Heart left ventricle (tissue), 13 donors: Measurements from ENCODE around the gene COBL.

Experiments
- POLR2A ChIP-seq, 2 donors: fragments of 450-650 bp; IDR thresholded peaks; one replicate each; pipeline ENCODE4 v1.6.1; 2017; ENCODE audit warnings: antibody characterized with exemption in 2 of 2, mild to moderate bottlenecking in 2 of 2, moderate library complexity in 2 of 2
- TF ChIP-seq, protein P1 (sequence below), 12 donors: fragments of 200-600 bp; sonication (generic) in 4 of 12; IDR thresholded peaks; one replicate each; pipeline versions ENCODE4 v1.5.0 to v1.8.0; 2018 to 2022; ENCODE audit warnings: antibody characterized with exemption in 12 of 12, mild to moderate bottlenecking in 5 of 12
- donor health status: ischemic (EF 13 %, LVEDD 7.1; RV severe dilation, severe dysfunction).
- donor health status: DM: no; HTN: yes; CAD: no.
- donor health status: DM: no; HTN: no; CAD: no.
- donor health status: ischemic (EF 25% LVEDD 6.9; RV normal size, moderate dysfunction).
- donor health status: ischemic (EF 25% LVEDD 5.7; RV mildly dilated, moderate dysfunction).
- donor health status: ischemic (EF 35%, LVEDD 5.7; RV mildly dilated, moderate dysfunction).
- donor health status: nonischemic (EF 11% LVEDD 7.7; RV severe dilation, severe dysfunction).
- donor health status: DM: yes; HTN: yes; CAD: no.
- donor health status: PGD.
- donor health status: ischemic (EF 29% LVEDD 5.4; RV normal size, mild dysfunction).
- donor health status: nonischemic (EF 23%, LVEDD 6.1; RV moderate dilation, normal function).

DNA sequence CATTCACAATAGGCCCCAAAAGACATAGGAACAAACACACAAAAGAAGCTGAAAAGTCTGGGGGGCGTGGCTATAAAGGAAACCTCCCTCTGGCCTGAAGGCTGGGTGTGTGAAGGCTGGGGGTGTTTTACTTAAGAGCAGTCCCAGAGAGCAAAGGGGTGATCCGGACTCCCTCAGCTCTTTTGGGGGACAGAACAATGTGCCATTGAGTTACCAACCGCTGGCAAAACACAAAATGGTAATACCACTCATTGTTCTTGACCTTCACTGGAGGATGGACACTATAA is 189.0 kb downstream of the COBL start:
- TF ChIP-seq, protein P1, sequence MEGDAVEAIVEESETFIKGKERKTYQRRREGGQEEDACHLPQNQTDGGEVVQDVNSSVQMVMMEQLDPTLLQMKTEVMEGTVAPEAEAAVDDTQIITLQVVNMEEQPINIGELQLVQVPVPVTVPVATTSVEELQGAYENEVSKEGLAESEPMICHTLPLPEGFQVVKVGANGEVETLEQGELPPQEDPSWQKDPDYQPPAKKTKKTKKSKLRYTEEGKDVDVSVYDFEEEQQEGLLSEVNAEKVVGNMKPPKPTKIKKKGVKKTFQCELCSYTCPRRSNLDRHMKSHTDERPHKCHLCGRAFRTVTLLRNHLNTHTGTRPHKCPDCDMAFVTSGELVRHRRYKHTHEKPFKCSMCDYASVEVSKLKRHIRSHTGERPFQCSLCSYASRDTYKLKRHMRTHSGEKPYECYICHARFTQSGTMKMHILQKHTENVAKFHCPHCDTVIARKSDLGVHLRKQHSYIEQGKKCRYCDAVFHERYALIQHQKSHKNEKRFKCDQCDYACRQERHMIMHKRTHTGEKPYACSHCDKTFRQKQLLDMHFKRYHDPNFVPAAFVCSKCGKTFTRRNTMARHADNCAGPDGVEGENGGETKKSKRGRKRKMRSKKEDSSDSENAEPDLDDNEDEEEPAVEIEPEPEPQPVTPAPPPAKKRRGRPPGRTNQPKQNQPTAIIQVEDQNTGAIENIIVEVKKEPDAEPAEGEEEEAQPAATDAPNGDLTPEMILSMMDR (IDR thresholded peaks at IDR 0.05), result no peak
- no peak for TF ChIP-seq POLR2A (IDR thresholded peaks at IDR 0.05)
